Duodenal mucosa (tissue), 2 donors: ENCODE data around the gene ABCC8.
"Not testable (repeated sequence)": the region's sequence is repeated elsewhere in the genome, so short reads cannot be mapped to it uniquely, and the experiment has no call there.

Experiments
- H3K27ac ChIP-seq: one replicate; pipeline ENCODE4 v1.7.0; 2013; ENCODE audit warnings: low read depth, low read length
- H3K27me3 ChIP-seq, 2 donors: one replicate each; pipeline ENCODE4 v1.7.0; 2013; ENCODE audit warnings: low read length in 2 of 2, control low read depth in 1 of 2; ENCODE audit not compliant: insufficient read depth in 2 of 2, control insufficient read depth in 1 of 2
- H3K36me3 ChIP-seq, 2 donors: one replicate each; pipeline ENCODE4 v1.7.0; 2013; ENCODE audit warnings: low read length in 2 of 2, control low read depth in 1 of 2; ENCODE audit not compliant: insufficient read depth in 2 of 2, control insufficient read depth in 1 of 2
- H3K4me1 ChIP-seq, 2 donors: one replicate each; pipeline ENCODE4 v1.7.0; 2013; ENCODE audit warnings: low read length in 2 of 2, control low read depth in 1 of 2; ENCODE audit not compliant: insufficient read depth in 2 of 2, control insufficient read depth in 1 of 2
- H3K4me3 ChIP-seq, 2 donors: one replicate each; pipeline ENCODE4 v1.7.0; 2013; ENCODE audit warnings: low read length in 2 of 2, low read depth in 1 of 2
- H3K9ac ChIP-seq, 2 donors: one replicate each; pipeline ENCODE4 v1.7.0; 2013; ENCODE audit warnings: low read length in 2 of 2, low read depth in 1 of 2
- H3K9me3 ChIP-seq, 2 donors: one replicate each; pipeline ENCODE4 v1.7.0; 2013; ENCODE audit warnings: low read length in 2 of 2, control low read depth in 1 of 2; ENCODE audit not compliant: control insufficient read depth in 1 of 2

Gene ABCC8

DNA sequence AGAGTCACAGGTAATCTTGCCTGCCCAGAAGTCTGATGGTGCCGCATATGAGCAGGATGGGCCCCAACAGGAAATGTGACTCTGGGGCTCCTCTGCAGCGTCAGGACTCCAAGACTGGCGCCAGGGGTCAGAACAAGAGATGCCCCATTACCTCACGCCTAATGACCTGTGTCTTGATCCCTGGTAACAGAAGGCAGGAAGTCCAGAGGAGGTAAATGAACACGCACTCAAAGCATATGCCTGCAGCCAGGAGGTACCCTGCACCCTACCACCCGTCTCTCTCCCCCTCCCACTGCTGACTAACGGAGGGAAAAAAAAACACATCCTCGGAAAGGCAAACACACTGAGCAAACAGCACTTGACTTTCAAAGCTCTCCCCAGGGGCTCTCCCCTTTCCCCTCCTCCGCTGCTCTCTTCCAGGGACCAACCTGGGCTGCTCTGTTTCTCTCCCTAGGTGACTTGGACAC, 37.3 kb downstream of the ABCC8 start:
- Histone ChIP-seq H3K27ac (no peak overlapping the region), H3K4me1 (no peaks in the 10 kb centered on the region), H3K9me3 (no peaks in the 10 kb centered on the region), H3K9ac (no peak overlapping the region), H3K27me3 (peaks cover 0 to 4% of the 10 kb centered on the region in 2 donors), H3K36me3 (no peaks in the 10 kb centered on the region), H3K4me3 (no peak overlapping the region)

DNA sequence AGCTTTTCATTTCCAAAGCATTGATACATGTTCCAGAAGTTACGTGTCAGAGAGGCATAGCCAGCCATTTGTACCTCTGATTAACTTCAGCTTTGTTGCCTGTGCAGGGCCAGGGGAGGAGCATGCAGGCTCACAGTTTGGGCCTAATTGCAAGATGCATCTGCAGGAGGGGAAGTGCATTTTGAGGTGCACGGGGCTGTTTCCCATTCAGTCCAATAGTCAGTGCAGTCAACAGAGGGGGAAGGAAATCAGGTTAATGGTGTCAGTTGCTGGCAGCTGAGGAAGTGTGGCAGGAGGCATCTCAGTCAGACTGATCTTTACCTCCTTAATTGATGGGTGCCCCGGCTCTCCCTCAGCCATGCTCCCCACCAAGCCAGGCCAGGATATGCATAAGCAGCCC, 39.3 kb downstream of the ABCC8 start:
- Histone ChIP-seq H3K9me3 (no peaks in the 10 kb centered on the region), H3K4me1 (no peaks in the 10 kb centered on the region), H3K27ac (no peak overlapping the region), H3K4me3 (no peak overlapping the region), H3K27me3 (peaks cover 0 to 4% of the 10 kb centered on the region in 2 donors), H3K9ac (no peak overlapping the region), H3K36me3 (no peaks in the 10 kb centered on the region)

DNA sequence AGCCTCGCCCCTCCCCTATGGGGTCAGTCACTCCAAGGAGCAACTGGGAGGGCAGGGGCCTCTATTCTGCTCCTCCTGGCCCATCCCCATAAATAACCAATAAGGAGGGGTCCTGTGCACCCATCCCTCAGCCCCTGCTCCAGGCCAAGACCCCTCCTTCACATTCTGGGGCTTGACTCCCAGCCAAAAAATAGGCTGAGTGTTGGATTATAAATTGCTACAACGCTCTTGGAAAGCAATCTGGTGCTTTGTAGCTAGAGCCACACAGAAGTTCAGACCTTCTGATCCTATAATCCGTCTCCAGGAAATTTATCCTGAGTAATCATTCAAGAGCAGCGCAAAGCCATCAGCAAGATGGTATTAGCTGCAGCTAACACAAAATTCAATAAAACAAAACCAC, 42.5 kb downstream of the ABCC8 start:
- no peaks in the 10 kb centered on the region for H3K36me3 ChIP-seq
- H3K4me1 ChIP-seq, result no peaks in the 10 kb centered on the region
- H3K9me3 ChIP-seq, result no peaks in the 10 kb centered on the region
- H3K27ac ChIP-seq, result no peak overlapping the region
- H3K9ac ChIP-seq, result no peak overlapping the region
- H3K27me3 ChIP-seq, result no peaks in the 10 kb centered on the region
- H3K4me3 ChIP-seq, result no peak overlapping the region

DNA sequence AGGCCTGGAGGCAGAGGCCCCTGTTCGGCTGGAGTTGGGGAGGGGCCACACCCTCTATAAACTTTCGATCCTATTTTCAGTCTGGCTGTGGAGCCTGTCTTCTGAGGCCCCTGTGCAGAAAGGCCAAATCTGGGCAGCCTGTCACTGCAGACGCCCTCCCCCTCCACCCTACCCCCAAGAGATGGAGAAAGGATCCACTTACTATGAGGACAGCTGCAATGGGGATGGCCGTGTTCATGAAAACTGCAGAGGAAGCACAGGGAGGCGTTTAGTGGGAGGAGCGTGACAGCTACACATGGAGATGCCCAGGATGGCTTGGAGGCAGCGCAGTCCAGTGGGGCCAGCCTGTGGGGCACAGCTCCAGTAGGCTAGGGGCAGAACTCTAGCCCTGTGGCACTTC, 44.6 kb downstream of the ABCC8 start:
- no peaks in the 10 kb centered on the region for H3K9me3 ChIP-seq
- no peak overlapping the region for H3K4me3 ChIP-seq
- H3K36me3 ChIP-seq, result no peaks in the 10 kb centered on the region
- H3K9ac ChIP-seq, result no peak overlapping the region
- no peak overlapping the region for H3K27ac ChIP-seq
- H3K27me3 ChIP-seq, result no peaks in the 10 kb centered on the region
- H3K4me1 ChIP-seq, result no peaks in the 10 kb centered on the region

DNA sequence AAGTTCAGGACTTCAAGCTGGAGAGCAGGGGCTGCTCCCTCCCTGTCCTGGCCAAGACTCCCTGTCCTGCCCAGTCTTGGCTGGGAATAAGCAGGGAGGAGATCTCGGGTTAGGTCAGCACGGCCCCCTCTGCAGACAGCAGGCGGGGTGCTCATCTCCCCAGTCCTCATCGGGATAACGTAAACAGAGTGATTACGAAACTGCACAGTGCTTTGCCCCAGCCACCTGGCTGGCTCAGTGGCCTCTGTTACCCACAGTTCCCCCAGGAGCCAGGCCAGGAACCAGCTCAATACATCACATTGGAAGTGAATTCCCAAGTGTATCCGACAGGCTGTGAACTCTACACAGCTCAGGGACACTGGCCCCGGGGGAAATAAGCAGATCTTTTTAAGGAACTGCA, 45.5 kb downstream of the ABCC8 start:
- Histone ChIP-seq H3K9ac (no peak overlapping the region), H3K4me3 (no peak overlapping the region), H3K4me1 (no peaks in the 10 kb centered on the region), H3K9me3 (no peaks in the 10 kb centered on the region), H3K36me3 (no peaks in the 10 kb centered on the region), H3K27ac (no peak overlapping the region), H3K27me3 (no peaks in the 10 kb centered on the region)

DNA sequence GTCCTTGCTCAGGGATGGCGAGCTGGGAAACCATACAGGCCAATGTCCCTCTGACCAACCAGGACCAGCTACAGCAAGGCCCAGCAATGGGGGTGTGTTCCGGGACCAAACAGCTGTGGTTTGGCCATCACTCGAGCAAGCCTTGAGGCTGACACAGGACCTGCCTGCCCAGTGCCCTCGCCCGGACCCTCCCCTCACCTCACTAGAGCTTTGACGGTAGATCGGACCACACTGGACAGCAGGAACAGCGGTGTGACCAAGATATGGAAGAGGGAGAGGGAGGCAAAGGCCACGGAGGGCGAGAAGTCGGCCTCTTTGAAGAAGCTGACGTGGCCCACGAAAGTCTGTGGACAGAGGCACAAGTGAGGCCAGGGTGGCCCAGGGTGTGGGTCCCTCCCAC, 46.0 kb downstream of the ABCC8 start:
- no peak overlapping the region for H3K4me3 ChIP-seq
- H3K9ac ChIP-seq, result no peak overlapping the region

DNA sequence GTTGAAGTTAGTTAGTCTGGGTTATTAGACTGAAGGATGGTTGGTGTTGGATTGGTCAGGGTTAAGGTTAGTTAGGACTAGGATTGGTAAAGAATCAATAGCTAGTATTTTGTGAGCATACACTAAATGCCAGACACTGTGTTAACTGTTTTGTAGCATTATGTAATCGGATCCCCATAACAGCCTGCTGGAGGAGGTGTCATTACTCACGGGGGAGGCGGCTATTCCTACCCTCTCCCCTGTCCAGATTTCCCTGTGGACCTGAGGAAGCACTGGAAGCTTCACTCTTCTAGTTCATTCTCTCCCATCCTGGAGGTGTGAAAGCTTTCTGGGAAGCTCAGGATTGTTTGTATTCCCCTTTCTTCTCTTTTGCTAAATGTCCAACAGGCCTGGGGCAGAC, 47.7 kb downstream of the ABCC8 start:
- Histone ChIP-seq H3K9me3 (no peaks in the 10 kb centered on the region), H3K27me3 (no peaks in the 10 kb centered on the region), H3K27ac (no peak overlapping the region), H3K4me1 (peaks cover under 1 to 1% of the 10 kb centered on the region in 2 donors), H3K4me3 (no peak overlapping the region), H3K9ac (no peak overlapping the region), H3K36me3 (no peaks in the 10 kb centered on the region)

More for the DNA sequence above, 46.0 kb downstream of the ABCC8 start:
- no peak overlapping the region for H3K27ac ChIP-seq
- no peaks in the 10 kb centered on the region for H3K36me3 ChIP-seq
- H3K9me3 ChIP-seq, result no peaks in the 10 kb centered on the region
- no peaks in the 10 kb centered on the region for H3K27me3 ChIP-seq
- H3K4me1 ChIP-seq, result no peaks in the 10 kb centered on the region

DNA sequence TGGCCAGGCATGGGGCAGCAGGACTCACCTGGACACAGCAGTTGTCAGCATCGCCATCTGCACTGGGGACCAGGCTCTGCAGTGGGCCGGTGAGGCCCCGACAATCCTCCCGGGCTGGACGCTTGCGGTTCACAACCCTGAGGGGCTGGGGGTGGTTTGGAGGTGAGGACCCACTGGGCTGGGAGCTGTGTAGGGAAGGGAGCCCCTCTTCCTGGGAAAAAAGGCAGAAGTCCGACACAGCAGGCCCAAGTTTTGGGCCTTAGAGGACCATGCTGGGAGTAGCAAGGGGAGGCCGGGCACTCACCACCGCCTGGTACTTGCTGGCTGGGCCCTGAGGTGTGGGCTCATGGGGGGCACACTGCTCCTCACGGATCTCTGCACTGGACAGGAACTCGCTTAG, 48.4 kb downstream of the ABCC8 start:
- Histone ChIP-seq H3K4me3 (no peak overlapping the region), H3K9me3 (no peaks in the 10 kb centered on the region), H3K36me3 (no peaks in the 10 kb centered on the region), H3K27ac (no peak overlapping the region), H3K4me1 (peaks cover 7 to 8% of the 10 kb centered on the region in 2 donors), H3K27me3 (no peaks in the 10 kb centered on the region), H3K9ac (no peak overlapping the region)

DNA sequence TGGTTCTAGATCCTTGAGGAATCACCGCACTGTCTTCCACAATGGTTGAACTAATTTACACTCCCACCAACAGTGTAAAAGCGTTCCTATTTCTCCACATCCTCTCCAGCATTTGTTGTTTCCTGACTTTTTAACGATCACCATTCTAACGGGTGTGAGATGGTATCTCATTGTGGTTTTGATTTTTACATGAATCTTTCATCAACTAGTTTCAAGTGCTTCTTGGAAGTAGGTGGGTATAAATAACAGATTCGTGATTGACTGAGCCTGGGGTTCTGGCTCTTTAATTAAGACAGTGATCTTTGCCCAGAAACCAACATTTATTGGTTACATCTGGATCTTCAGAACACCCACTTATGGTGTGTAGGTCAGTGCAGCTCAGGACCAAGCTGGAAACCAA, 50.4 kb downstream of the ABCC8 start:
- not testable (repeated sequence) for H3K9ac ChIP-seq, H3K27me3 ChIP-seq, H3K27ac ChIP-seq, H3K9me3 ChIP-seq, H3K36me3 ChIP-seq, H3K4me3 ChIP-seq, H3K4me1 ChIP-seq

DNA sequence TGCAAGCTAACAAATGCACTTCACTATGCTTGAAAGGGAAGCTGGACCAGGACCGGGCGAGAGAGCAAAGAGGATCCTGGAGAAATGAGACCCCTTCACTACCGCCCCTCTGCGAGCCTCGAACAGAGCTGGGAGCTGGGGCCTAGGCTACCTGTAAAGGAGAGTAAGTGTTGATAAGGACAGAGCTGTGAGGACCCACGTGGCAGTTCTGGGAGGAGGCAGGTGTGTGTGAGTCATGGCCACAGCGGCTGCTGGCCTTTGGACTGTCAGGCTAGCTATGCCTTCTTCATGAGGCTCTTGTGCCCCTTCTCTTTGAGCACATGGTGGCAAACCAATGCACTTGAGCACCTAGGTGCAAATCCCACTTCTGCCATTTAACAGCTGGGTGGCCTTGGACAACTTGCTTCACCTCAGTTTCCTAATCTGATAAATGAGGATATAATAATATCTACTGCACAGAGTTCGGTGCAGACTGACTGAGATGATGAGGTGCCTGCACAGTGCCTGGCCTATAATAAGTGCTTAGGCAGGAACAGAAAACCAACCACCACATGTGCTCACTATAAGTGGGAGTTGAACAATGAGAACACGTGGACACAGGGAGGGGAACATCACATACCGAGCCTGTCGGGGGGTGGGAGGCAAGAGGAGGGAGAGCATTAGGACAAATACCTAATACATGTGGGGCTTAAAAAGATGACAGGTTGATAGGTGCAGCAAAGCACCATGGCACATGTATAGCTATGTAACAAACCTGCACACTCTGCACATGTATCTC, 52.9 kb downstream of the ABCC8 start:
- H3K27me3 ChIP-seq, result no peaks in the 10 kb centered on the region
- H3K9me3 ChIP-seq, result no peaks in the 10 kb centered on the region
- H3K36me3 ChIP-seq, result no peaks in the 10 kb centered on the region
- no peak overlapping the region for H3K4me3 ChIP-seq
- no peak overlapping the region for H3K27ac ChIP-seq
- no peak overlapping the region for H3K9ac ChIP-seq
- peaks cover 8 to 9% of the 10 kb centered on the region in 2 donors for H3K4me1 ChIP-seq
